ENCODE measurements around the gene MCTP1. TPM values are rescaled to one million over a fixed set of nuclear protein-coding genes. Genes with fewer than 3 reads are reported as not detected.

MCTP1 gene
- total and polyA plus RNA-seq, 2 experiments from 2014 or later = 1.3 to 5.7 TPM

DNA sequence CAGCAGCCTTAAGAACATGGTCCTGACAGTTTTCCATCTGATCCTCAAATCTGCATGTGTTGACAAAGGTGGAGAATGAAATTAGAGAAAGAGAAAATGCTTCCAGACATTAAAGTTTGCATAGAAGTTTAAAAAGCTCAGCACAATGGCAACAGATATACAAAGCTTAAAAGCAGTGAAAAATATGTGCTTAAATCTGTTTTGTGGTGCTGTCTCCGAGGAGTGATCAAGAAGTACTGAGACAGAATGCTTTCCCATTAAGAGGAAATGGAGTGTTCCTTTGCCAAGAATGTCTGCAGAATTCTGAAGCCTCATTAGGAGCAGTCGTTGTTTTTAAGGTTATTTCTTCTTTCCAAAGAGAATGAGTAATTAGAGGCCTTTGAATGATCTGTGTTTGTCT, 131.4 kb downstream of the MCTP1 start:
- 63% methylated on average over 2 of the region's 2 CpGs for WGBS (ENCODE audit: low lambda C conversion rate, missing lambda C conversion rate)
- no peak overlapping the region for H3K4me3 ChIP-seq
- no peak overlapping the region for H3K27ac ChIP-seq
- no peaks in the 10 kb centered on the region for H3K27me3 ChIP-seq
- H3K4me2 ChIP-seq = no peak overlapping the region
- no peaks in the 10 kb centered on the region for H3K9me2 ChIP-seq (replicated peaks; ENCODE audit: insufficient read depth)
- H2AFZ ChIP-seq = no peak overlapping the region
- H3K79me2 ChIP-seq = no peaks in the 10 kb centered on the region
- H3K4me1 ChIP-seq (ENCODE audit: insufficient read depth) = no peaks in the 10 kb centered on the region
- TF ChIP-seq, protein P1, sequence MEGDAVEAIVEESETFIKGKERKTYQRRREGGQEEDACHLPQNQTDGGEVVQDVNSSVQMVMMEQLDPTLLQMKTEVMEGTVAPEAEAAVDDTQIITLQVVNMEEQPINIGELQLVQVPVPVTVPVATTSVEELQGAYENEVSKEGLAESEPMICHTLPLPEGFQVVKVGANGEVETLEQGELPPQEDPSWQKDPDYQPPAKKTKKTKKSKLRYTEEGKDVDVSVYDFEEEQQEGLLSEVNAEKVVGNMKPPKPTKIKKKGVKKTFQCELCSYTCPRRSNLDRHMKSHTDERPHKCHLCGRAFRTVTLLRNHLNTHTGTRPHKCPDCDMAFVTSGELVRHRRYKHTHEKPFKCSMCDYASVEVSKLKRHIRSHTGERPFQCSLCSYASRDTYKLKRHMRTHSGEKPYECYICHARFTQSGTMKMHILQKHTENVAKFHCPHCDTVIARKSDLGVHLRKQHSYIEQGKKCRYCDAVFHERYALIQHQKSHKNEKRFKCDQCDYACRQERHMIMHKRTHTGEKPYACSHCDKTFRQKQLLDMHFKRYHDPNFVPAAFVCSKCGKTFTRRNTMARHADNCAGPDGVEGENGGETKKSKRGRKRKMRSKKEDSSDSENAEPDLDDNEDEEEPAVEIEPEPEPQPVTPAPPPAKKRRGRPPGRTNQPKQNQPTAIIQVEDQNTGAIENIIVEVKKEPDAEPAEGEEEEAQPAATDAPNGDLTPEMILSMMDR (IDR thresholded peaks at IDR 0.05; ENCODE audit: poor library complexity) = no peak
- TF ChIP-seq EZH2 (IDR thresholded peaks at IDR 0.05; ENCODE audit: borderline replicate concordance) (no peak), EZH2phosphoT487 (IDR thresholded peaks at IDR 0.05; ENCODE audit: low read depth, severe bottlenecking, unreplicated experiment) (no peak)
- H3K9me3 ChIP-seq (ENCODE audit: low read depth) = no peaks in the 10 kb centered on the region
- DNase-seq (ENCODE audit: low spot score) = no peak
- no peaks in the 10 kb centered on the region for H3K36me3 ChIP-seq (replicated peaks; ENCODE audit: insufficient read depth, low read depth)
- H4K20me1 ChIP-seq (ENCODE audit: insufficient read depth, poor library complexity, severe bottlenecking) = no peaks in the 10 kb centered on the region

GRCh38 chr5:95152535-95152934, 132.4 kb downstream of the MCTP1 start:
- H3K79me2 ChIP-seq = no peaks in the 10 kb centered on the region
- no peaks in the 10 kb centered on the region for H3K9me2 ChIP-seq (replicated peaks; ENCODE audit: insufficient read depth)
- H3K4me3 ChIP-seq = no peak overlapping the region
- TF ChIP-seq EZH2phosphoT487 (IDR thresholded peaks at IDR 0.05; ENCODE audit: low read depth, severe bottlenecking, unreplicated experiment) = no peak
- TF ChIP-seq, protein P1 (IDR thresholded peaks at IDR 0.05; ENCODE audit: poor library complexity) = no peak
- no peak for TF ChIP-seq EZH2 (IDR thresholded peaks at IDR 0.05; ENCODE audit: borderline replicate concordance)
- no peaks in the 10 kb centered on the region for H3K36me3 ChIP-seq (replicated peaks; ENCODE audit: insufficient read depth, low read depth)
- H3K27me3 ChIP-seq = no peaks in the 10 kb centered on the region
- no peak for DNase-seq (ENCODE audit: low spot score)
- WGBS (ENCODE audit: low lambda C conversion rate, missing lambda C conversion rate) = 66% methylated on average over 2 of the region's 2 CpGs
- H3K4me2 ChIP-seq = no peak overlapping the region
- H3K4me1 ChIP-seq (ENCODE audit: insufficient read depth) = no peaks in the 10 kb centered on the region
- H4K20me1 ChIP-seq (ENCODE audit: insufficient read depth, poor library complexity, severe bottlenecking) = no peaks in the 10 kb centered on the region
- no peaks in the 10 kb centered on the region for H3K9me3 ChIP-seq (ENCODE audit: low read depth)
- no peak overlapping the region for H3K27ac ChIP-seq
- no peak overlapping the region for H2AFZ ChIP-seq

GRCh38 chr5:95152131-95152530, 132.8 kb downstream of the MCTP1 start:
- Histone ChIP-seq H3K36me3 (replicated peaks; ENCODE audit: insufficient read depth, low read depth) (no peaks in the 10 kb centered on the region), H3K27me3 (no peaks in the 10 kb centered on the region), H3K27ac (no peak overlapping the region), H4K20me1 (ENCODE audit: insufficient read depth, poor library complexity, severe bottlenecking) (no peaks in the 10 kb centered on the region), H3K4me3 (no peak overlapping the region), H3K4me1 (ENCODE audit: insufficient read depth) (no peaks in the 10 kb centered on the region), H3K4me2 (no peak overlapping the region), H3K9me3 (ENCODE audit: low read depth) (no peaks in the 10 kb centered on the region), H3K79me2 (no peaks in the 10 kb centered on the region), H3K9me2 (replicated peaks; ENCODE audit: insufficient read depth) (no peaks in the 10 kb centered on the region), H2AFZ (no peak overlapping the region)
- WGBS (ENCODE audit: low lambda C conversion rate, missing lambda C conversion rate) = 62% methylated on average over 1 of the region's 1 CpG
- DNase-seq (ENCODE audit: low spot score) = no peak
- TF ChIP-seq, protein P1 (IDR thresholded peaks at IDR 0.05; ENCODE audit: poor library complexity) = no peak
- TF ChIP-seq EZH2 (IDR thresholded peaks at IDR 0.05; ENCODE audit: borderline replicate concordance) = no peak
- TF ChIP-seq EZH2phosphoT487 (IDR thresholded peaks at IDR 0.05; ENCODE audit: low read depth, severe bottlenecking, unreplicated experiment) = no peak

DNA sequence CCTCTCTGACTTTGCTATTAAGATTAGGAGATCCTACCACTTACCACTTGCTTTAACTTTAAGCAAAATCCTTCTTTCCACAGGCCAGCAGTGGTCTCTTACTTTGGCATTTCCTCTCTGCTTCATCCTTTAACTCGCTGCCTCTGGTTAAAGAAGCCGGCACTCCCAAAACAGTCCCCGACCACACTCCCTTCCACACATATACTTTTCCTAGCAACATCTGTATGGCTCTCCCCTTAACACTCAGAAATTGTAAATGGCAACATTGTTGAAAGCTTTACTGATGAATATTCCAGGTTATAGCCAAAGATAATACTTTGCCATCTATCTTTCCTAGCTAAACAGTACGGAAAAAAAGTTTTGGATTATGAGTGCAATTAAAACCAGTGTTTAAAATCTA, 133.2 kb downstream of the MCTP1 start:
- Histone ChIP-seq H3K27me3 (no peaks in the 10 kb centered on the region), H3K4me2 (no peak overlapping the region), H3K79me2 (no peaks in the 10 kb centered on the region), H3K4me1 (ENCODE audit: insufficient read depth) (no peaks in the 10 kb centered on the region), H3K36me3 (replicated peaks; ENCODE audit: insufficient read depth, low read depth) (no peaks in the 10 kb centered on the region), H3K4me3 (no peak overlapping the region), H2AFZ (no peak overlapping the region), H3K9me3 (ENCODE audit: low read depth) (no peaks in the 10 kb centered on the region), H3K9me2 (replicated peaks; ENCODE audit: insufficient read depth) (no peaks in the 10 kb centered on the region), H3K27ac (no peak overlapping the region), H4K20me1 (ENCODE audit: insufficient read depth, poor library complexity, severe bottlenecking) (no peaks in the 10 kb centered on the region)
- no peak for DNase-seq (ENCODE audit: low spot score)
- WGBS (ENCODE audit: low lambda C conversion rate, missing lambda C conversion rate) = 74% methylated on average over 4 of the region's 4 CpGs
- TF ChIP-seq EZH2phosphoT487 (IDR thresholded peaks at IDR 0.05; ENCODE audit: low read depth, severe bottlenecking, unreplicated experiment) = no peak
- TF ChIP-seq, protein P1 (IDR thresholded peaks at IDR 0.05; ENCODE audit: poor library complexity) = no peak

Data from hepatocyte (in vitro differentiated cells).